ENCODE data around the gene SCO2. TPM values are rescaled to one million over a fixed set of nuclear protein-coding genes. Genes with fewer than 3 reads are reported as not detected.
A peak's percentile ranks its signal among the peaks of the same experiment; 100 is the strongest.

The SCO2 gene
- total and polyA plus RNA-seq, 9 of the 15 experiments (the other 6 are each of a cell fraction or from before 2014, with no cell fraction given), result 0.34 to 4.0 (median 1.1) TPM; not detected in 3

DNA sequence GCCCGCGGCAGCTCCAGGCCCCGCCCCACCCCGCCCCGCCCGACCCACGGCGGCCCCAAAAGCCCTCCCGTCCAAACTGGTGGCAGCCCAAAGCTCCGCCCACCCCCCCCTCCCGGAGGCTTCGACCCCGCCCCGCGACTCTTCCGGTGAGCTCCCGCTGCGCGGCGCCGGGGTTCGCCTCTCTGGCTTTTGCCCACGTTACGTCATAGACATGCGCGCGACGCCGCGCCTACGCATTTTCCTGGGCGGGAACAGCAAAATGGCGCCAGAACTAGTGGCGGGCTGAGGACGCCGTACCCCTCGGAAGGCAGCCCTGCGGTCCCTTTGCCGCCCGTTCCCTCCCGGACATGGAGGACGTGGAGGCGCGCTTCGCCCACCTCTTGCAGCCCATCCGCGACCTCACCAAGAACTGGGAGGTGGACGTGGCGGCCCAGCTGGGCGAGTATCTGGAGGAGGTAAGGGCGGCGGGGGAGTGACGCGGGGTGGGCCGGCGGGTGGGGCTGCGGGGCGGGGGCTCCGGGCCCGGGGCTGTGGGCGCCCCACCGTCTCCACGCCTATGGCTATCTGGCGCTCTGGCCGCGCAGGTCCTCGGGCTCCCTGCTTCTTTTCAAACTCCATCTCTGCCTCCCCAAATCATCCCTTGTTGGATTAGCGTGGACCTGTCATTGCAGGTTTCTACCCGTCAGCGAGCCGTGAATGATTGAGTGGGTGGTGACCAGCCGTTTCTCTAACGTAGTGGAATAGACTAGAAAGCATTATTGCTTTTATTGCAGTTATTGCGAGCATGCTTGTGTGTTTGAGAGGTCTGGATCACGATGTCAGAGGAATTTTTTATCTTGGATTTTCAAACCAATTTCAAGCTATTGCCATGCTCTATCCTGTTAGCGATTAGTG lies 17.2 kb downstream of the SCO2 start, which contains the start of gene NCAPH2 (continued):
- TF ChIP-seq, protein P1, sequence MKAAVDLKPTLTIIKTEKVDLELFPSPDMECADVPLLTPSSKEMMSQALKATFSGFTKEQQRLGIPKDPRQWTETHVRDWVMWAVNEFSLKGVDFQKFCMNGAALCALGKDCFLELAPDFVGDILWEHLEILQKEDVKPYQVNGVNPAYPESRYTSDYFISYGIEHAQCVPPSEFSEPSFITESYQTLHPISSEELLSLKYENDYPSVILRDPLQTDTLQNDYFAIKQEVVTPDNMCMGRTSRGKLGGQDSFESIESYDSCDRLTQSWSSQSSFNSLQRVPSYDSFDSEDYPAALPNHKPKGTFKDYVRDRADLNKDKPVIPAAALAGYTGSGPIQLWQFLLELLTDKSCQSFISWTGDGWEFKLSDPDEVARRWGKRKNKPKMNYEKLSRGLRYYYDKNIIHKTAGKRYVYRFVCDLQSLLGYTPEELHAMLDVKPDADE (conservative IDR thresholded peaks at IDR 0.05; ENCODE audit: control insufficient read depth, low read depth, low read length), result no peak
- TF ChIP-seq KDM4B (IDR thresholded peaks at IDR 0.05; ENCODE audit: borderline replicate concordance in 2 of 2, low read depth in 1 of 2) (peak in 1 of 2 experiments; percentile 28; a peak in 1 of 4 replicates), TBL1XR1 (IDR thresholded peaks at IDR 0.05; ENCODE audit: low read length in 2 of 2) (peak in 1 of 2 experiments; percentile 67; a peak in 1 of 4 replicates), BRF1 (IDR thresholded peaks at IDR 0.05; ENCODE audit: borderline replicate concordance, extremely low read depth, insufficient read length) (no peak), ZNF707 (CRISPR knock-in tag; conservative IDR thresholded peaks at IDR 0.05) (no peak), CBFB (CRISPR knock-in tag; IDR thresholded peaks at IDR 0.05) (no peak), ETV5 (CRISPR knock-in tag; IDR thresholded peaks at IDR 0.05; ENCODE audit: low read depth) (no peak), CEBPB (tag; IDR thresholded peaks at IDR 0.05) (no peak), PYGO2 (tag; IDR thresholded peaks at IDR 0.05) (no peak), CBX3 (IDR thresholded peaks at IDR 0.05; ENCODE audit: borderline replicate concordance in 1 of 2, low read length in 2 of 2) (no peak), MYBL2 (IDR thresholded peaks at IDR 0.05; ENCODE audit: low read depth) (no peak), MYBL2 (CRISPR knock-in tag; IDR thresholded peaks at IDR 0.05; ENCODE audit: borderline replicate concordance) (no peak), POLR2B (IDR thresholded peaks at IDR 0.05; ENCODE audit: low read depth, partially characterized antibody) (peak; percentile 82), ZNF699 (CRISPR knock-in tag; IDR thresholded peaks at IDR 0.05; ENCODE audit: insufficient replicate concordance) (no peak), ZKSCAN8 (CRISPR knock-in tag; IDR thresholded peaks at IDR 0.05) (no peak)
- TF ChIP-seq, protein P2, sequence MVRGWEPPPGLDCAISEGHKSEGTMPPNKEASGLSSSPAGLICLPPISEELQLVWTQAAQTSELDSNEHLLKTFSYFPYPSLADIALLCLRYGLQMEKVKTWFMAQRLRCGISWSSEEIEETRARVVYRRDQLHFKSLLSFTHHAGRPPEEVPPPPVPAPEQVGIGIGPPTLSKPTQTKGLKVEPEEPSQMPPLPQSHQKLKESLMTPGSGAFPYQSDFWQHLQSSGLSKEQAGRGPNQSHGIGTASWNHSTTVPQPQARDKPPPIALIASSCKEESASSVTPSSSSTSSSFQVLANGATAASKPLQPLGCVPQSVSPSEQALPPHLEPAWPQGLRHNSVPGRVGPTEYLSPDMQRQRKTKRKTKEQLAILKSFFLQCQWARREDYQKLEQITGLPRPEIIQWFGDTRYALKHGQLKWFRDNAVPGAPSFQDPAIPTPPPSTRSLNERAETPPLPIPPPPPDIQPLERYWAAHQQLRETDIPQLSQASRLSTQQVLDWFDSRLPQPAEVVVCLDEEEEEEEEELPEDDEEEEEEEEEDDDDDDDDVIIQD (CRISPR knock-in tag; IDR thresholded peaks at IDR 0.05), result no peak
- TF ChIP-seq, protein P3, sequence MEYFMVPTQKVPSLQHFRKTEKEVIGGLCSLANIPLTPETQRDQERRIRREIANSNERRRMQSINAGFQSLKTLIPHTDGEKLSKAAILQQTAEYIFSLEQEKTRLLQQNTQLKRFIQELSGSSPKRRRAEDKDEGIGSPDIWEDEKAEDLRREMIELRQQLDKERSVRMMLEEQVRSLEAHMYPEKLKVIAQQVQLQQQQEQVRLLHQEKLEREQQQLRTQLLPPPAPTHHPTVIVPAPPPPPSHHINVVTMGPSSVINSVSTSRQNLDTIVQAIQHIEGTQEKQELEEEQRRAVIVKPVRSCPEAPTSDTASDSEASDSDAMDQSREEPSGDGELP (CRISPR knock-in tag; IDR thresholded peaks at IDR 0.05; ENCODE audit: borderline replicate concordance), result peak; percentile 90
- TF ChIP-seq, protein P4, sequence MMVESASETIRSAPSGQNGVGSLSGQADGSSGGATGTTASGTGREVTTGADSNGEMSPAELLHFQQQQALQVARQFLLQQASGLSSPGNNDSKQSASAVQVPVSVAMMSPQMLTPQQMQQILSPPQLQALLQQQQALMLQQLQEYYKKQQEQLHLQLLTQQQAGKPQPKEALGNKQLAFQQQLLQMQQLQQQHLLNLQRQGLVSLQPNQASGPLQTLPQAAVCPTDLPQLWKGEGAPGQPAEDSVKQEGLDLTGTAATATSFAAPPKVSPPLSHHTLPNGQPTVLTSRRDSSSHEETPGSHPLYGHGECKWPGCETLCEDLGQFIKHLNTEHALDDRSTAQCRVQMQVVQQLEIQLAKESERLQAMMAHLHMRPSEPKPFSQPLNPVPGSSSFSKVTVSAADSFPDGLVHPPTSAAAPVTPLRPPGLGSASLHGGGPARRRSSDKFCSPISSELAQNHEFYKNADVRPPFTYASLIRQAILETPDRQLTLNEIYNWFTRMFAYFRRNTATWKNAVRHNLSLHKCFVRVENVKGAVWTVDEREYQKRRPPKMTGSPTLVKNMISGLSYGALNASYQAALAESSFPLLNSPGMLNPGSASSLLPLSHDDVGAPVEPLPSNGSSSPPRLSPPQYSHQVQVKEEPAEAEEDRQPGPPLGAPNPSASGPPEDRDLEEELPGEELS (CRISPR knock-in tag; IDR thresholded peaks at IDR 0.05; ENCODE audit: borderline replicate concordance), result no peak
